CD4-positive, alpha-beta T cell treated with Interleukin-10 for 1 hour (primary cell): Measurements from ENCODE around the gene TRAF3IP1.
"Not testable (repeated sequence)": the region's sequence is repeated elsewhere in the genome, so short reads cannot be mapped to it uniquely, and the experiment has no call there.

Experiments used
- DNase-seq: peaks from one replicate; pipeline ENCODE4 v3.0.0-alpha.2; 2020

Gene TRAF3IP1, protein sequence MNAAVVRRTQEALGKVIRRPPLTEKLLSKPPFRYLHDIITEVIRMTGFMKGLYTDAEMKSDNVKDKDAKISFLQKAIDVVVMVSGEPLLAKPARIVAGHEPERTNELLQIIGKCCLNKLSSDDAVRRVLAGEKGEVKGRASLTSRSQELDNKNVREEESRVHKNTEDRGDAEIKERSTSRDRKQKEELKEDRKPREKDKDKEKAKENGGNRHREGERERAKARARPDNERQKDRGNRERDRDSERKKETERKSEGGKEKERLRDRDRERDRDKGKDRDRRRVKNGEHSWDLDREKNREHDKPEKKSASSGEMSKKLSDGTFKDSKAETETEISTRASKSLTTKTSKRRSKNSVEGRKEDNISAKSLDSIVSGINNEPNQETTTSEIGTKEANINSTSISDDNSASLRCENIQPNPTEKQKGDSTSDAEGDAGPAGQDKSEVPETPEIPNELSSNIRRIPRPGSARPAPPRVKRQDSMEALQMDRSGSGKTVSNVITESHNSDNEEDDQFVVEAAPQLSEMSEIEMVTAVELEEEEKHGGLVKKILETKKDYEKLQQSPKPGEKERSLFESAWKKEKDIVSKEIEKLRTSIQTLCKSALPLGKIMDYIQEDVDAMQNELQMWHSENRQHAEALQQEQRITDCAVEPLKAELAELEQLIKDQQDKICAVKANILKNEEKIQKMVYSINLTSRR

DNA sequence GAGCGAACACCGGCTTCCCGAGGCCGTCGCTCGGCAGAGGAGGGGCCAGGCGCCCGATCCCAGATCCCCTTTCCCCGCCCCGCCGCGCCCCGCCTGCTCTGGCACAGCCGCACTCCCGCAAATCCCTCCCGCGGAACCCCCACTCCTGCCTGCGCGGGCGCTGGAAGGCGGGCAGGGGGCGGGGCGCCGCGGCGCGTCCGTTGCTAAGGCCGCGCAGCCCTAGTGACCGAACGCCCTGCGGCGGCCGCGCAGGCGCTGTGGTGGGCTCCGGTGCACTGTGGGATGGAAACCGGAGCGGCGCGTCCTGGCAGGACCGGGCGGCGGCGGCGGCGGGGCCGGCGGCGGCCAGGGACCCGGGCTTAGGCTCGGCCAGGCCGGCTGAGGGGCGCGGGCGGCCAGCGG, at the start of gene TRAF3IP1:
Gene TRAF3IP1 (plus strand): TSS at position 273 of the 402 bp plus-strand sequence. CDS start 145 bp downstream, outside the sequence.
- DNase-seq = peak; percentile 87

DNA sequence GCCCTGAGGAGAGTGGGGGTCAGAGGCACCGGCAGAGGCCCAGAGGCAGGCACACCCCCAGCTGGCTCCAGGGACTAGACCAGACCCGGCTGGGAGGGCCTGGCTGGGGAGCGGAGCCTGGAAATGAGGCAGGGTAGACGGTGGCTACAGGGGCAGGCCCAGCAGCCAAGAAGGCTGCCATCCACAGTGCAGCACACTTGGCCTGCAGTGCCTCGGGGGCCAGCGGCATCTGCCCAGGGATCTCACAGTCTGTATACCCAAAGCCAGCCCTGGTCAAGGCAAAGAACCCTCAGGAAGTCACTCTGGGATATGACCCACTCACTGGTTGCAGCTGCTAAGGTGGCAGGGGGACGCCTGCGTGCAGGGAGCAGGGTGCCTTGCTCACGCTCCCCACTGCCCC, 49.7 kb upstream of the TRAF3IP1 start:
- DNase-seq = no peak

GRCh38 chr2:238271061-238271554, 49.2 kb upstream of the TRAF3IP1 start:
- no peak for DNase-seq

- not testable (repeated sequence) for DNase-seq
Observed at GRCh38 chr2:238271686-238272085, 48.6 kb upstream of the TRAF3IP1 start.

- no peak for DNase-seq
Observed at GRCh38 chr2:238272156-238272555, 48.2 kb upstream of the TRAF3IP1 start.

DNA sequence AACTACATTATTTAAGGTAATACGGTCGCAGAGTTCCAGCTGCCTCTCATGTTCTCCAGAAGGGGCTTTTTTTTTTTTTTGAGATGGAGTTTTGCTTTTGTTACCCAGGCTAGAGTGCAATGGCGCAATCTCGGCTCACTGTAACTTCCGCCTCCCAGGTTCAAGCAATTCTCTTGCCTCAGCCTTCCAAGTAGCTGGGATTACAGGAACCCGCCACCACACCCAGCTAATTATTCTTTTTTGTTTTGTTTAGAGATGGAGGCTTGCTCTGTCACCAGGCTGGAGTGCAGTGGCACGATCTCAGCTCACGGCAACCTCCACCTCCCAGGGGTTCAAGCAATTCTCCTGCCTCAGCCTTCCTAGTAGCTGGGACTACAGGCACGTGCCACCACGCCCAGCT, 46.9 kb upstream of the TRAF3IP1 start:
- DNase-seq = not testable (repeated sequence)

DNA sequence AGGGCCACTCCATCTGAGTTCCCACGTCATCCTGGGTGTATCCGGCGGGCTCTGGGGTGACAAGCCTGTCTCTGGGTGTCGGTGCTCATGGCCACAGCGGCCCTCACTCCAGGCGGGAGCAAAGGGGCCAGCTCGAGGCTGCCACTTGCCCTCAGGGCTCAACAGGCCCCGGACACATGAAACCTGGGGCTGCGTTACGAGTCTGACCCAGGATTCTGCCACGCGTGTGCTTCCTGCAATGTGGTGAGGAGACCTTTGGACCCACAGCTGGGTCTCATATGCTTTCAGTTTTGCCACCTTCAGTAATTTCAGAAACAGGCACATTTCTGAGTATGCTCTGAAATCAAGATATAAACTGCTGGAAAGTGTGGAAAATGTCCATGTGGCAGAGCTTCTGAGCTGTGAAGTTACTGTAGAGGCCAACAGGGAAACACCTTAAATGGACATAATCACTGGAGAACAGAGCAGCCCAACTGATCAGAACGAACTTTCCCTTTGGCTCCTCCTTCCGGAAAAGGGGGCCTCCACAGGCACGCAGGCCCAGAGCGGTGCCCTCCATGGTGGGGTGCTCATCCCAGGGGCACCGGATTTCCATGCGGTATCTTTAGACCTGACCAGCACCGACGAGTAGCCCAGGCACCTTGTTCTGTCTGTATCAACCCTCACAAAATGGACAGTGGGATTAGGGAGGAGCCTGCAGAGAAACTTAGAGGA, 46.0 kb upstream of the TRAF3IP1 start:
- DNase-seq = no peak

- DNase-seq = no peak
Observed at GRCh38 chr2:238277695-238278094, 42.6 kb upstream of the TRAF3IP1 start.

- DNase-seq = no peak
Observed at GRCh38 chr2:238278626-238279323, 41.5 kb upstream of the TRAF3IP1 start.

- no peak for DNase-seq
Observed at GRCh38 chr2:238279324-238279682, 41.0 kb upstream of the TRAF3IP1 start.

GRCh38 chr2:238280083-238280825, 40.1 kb upstream of the TRAF3IP1 start:
- no peak for DNase-seq

DNA sequence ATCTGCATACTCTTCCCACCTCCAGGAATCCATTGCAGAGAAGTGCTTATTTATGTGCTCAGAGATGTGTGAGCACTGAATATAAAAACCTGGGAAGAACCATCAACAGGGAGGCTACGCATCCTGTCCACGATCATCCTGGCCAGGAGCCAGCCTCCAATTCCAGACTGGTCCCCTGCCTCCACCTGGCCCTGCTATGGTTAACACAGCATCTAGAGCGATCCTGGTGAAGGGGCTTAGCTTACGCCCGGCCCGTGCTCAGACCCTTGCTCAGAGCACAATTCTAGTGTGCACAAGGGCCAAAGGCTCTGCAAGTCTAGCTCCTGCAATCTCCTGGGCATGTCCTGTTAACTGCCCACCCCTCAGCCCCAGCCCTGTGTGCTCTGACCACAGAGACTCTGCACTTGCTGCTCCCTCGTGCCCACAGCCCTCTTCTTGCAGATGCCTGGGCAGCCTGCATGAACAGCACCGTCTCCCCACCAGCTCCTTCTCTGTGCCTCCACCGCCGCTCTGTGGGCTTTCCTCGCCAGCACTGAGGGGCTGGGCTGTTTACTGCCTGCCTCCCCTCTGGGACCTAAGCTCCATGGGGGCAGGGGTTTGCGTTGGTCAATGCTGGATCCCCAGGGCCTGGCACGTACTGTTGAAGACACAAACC, 38.4 kb upstream of the TRAF3IP1 start:
- no peak for DNase-seq

GRCh38 chr2:238282861-238283738, 37.2 kb upstream of the TRAF3IP1 start:
- no peak for DNase-seq

- no peak for DNase-seq
Observed at GRCh38 chr2:238284802-238285515, 35.4 kb upstream of the TRAF3IP1 start.

- DNase-seq = no peak
Observed at GRCh38 chr2:238285653-238286082, 34.6 kb upstream of the TRAF3IP1 start.

GRCh38 chr2:238286095-238286494, 34.2 kb upstream of the TRAF3IP1 start:
- DNase-seq = no peak

- DNase-seq = no peak
Observed at GRCh38 chr2:238286551-238286950, 33.8 kb upstream of the TRAF3IP1 start.

- DNase-seq = no peak
Observed at GRCh38 chr2:238286987-238287736, 33.2 kb upstream of the TRAF3IP1 start.
